GM21528 (cell line): ENCODE data around the gene MKI67.

Source experiments
- ATAC-seq: cut with Tn5 transposase; IDR thresholded peaks from one replicate; pipeline ENCODE4 v1.9.1; 2021; ENCODE audit warnings: mild to moderate bottlenecking, moderate library complexity; ENCODE audit not compliant: unreplicated experiment, low FRiP score

MKI67 gene

GRCh38 chr10:128055061-128055868 is 71.0 kb downstream of the MKI67 start:
- ATAC-seq: no peak

GRCh38 chr10:128054163-128054970 is 71.9 kb downstream of the MKI67 start:
- ATAC-seq: no peak

GRCh38 chr10:128053356-128053755 is 72.9 kb downstream of the MKI67 start:
- no peak for ATAC-seq

GRCh38 chr10:128052696-128053095 is 73.5 kb downstream of the MKI67 start:
- no peak for ATAC-seq

- no peak for ATAC-seq
Observed at GRCh38 chr10:128051548-128051947, 74.7 kb downstream of the MKI67 start.

- ATAC-seq: no peak
Observed at GRCh38 chr10:128050936-128051335, 75.3 kb downstream of the MKI67 start.

- ATAC-seq: no peak
Observed at GRCh38 chr10:128050121-128050516, 76.1 kb downstream of the MKI67 start.

GRCh38 chr10:128049226-128050120 is 76.8 kb downstream of the MKI67 start:
- no peak for ATAC-seq

- ATAC-seq: no peak
Observed at GRCh38 chr10:128048819-128049210, 77.4 kb downstream of the MKI67 start.

GRCh38 chr10:128047991-128048818 is 78.0 kb downstream of the MKI67 start:
- ATAC-seq: peak; percentile 54

GRCh38 chr10:128047351-128047750 is 78.9 kb downstream of the MKI67 start:
- ATAC-seq: peak; percentile 98

GRCh38 chr10:128046953-128047290 is 79.3 kb downstream of the MKI67 start:
- peak; percentile 5 for ATAC-seq
